H9 (cell line): ENCODE measurements around the gene TNKS1BP1. TPM values are rescaled to one million over a fixed set of nuclear protein-coding genes. Genes with fewer than 3 reads are reported as not detected.

ENCODE experiments used
- DNase-seq: peaks from one replicate; pipeline ENCODE4 v3.0.0-alpha.2; 2017
- H2AFZ ChIP-seq: one replicate; pipeline ENCODE4 v1.6.1; 2013; ENCODE audit warnings: mild to moderate bottlenecking, low read length, control low read depth, moderate library complexity
- H2AK5ac ChIP-seq: 2 replicates; pipeline ENCODE4 v1.6.1; 2013; ENCODE audit warnings: low read length, control low read depth, mixed read lengths; ENCODE audit not compliant: insufficient read length
- H2BK120ac ChIP-seq: one replicate; pipeline ENCODE4 v1.6.1; 2013; ENCODE audit warnings: low read depth, mild to moderate bottlenecking, low read length, control low read depth, inconsistent platforms; ENCODE audit not compliant: poor library complexity, severe bottlenecking
- H2BK12ac ChIP-seq: 2 replicates; pipeline ENCODE4 v1.6.1; 2013; ENCODE audit warnings: low read length, control low read depth, mixed read lengths, low read depth; ENCODE audit not compliant: insufficient read length
- H2BK15ac ChIP-seq: 2 replicates; pipeline ENCODE4 v1.6.1; 2013; ENCODE audit warnings: low read depth, low read length, control low read depth
- H2BK20ac ChIP-seq: one replicate; pipeline ENCODE4 v1.6.1; 2013; ENCODE audit warnings: low read depth, mild to moderate bottlenecking, low read length, control low read depth, inconsistent platforms; ENCODE audit not compliant: poor library complexity, severe bottlenecking
- H2BK5ac ChIP-seq: 2 replicates; pipeline ENCODE4 v1.6.1; 2013; ENCODE audit warnings: low read length, control low read depth, mixed read lengths; ENCODE audit not compliant: insufficient read length
- H3K14ac ChIP-seq: 2 replicates; pipeline ENCODE4 v1.6.1; 2013; ENCODE audit warnings: low read length, control low read depth; ENCODE audit not compliant: insufficient read depth
- H3K18ac ChIP-seq: 2 replicates; pipeline ENCODE4 v1.6.1; 2013; ENCODE audit warnings: low read depth, mild to moderate bottlenecking, mixed read lengths, low read length, control low read depth; ENCODE audit not compliant: insufficient read length
- H3K23ac ChIP-seq: 2 replicates; pipeline ENCODE4 v1.6.1; 2013; ENCODE audit warnings: low read length, control low read depth, mixed read lengths, low read depth; ENCODE audit not compliant: insufficient read length
- H3K23me2 ChIP-seq: 2 replicates; pipeline ENCODE4 v1.6.1; 2013; ENCODE audit warnings: low read depth, mild to moderate bottlenecking, mixed read lengths, low read length, control low read depth; ENCODE audit not compliant: insufficient read length, poor library complexity, severe bottlenecking
- H3K27ac ChIP-seq: 2 replicates; pipeline ENCODE4 v1.5.1; 2013; ENCODE audit warnings: low read length, control low read depth, mixed read lengths, low read depth; ENCODE audit not compliant: insufficient read length
- H3K27me3 ChIP-seq: 2 replicates; pipeline ENCODE4 v1.6.1; 2013; ENCODE audit warnings: low read length, control low read depth, inconsistent platforms; ENCODE audit not compliant: insufficient read depth
- H3K4ac ChIP-seq: 2 replicates; pipeline ENCODE4 v1.6.1; 2013; ENCODE audit warnings: low read depth, mild to moderate bottlenecking, control low read depth, inconsistent platforms, low read length, moderate library complexity
- H3K4me1 ChIP-seq: 2 replicates; pipeline ENCODE4 v1.6.1; 2013; ENCODE audit warnings: low read length, control low read depth, inconsistent platforms; ENCODE audit not compliant: insufficient read depth
- H3K4me2 ChIP-seq: 2 replicates; pipeline ENCODE4 v1.6.1; 2013; ENCODE audit warnings: low read length, control low read depth, mixed read lengths; ENCODE audit not compliant: insufficient read length, insufficient read depth
- H3K56ac ChIP-seq: 2 replicates; pipeline ENCODE4 v1.6.1; 2013; ENCODE audit warnings: low read depth, mild to moderate bottlenecking, mixed read lengths, low read length, control low read depth; ENCODE audit not compliant: insufficient read length
- H3K79me1 ChIP-seq: 2 replicates; pipeline ENCODE4 v1.6.1; 2013; ENCODE audit warnings: low read depth, mild to moderate bottlenecking, moderate library complexity, low read length, control low read depth, inconsistent platforms; ENCODE audit not compliant: insufficient read depth, poor library complexity, severe bottlenecking
- H3K79me2 ChIP-seq: 2 replicates; pipeline ENCODE4 v1.6.1; 2013; ENCODE audit warnings: low read length, control low read depth, inconsistent platforms; ENCODE audit not compliant: insufficient read depth
- H3K9ac ChIP-seq: 2 replicates; pipeline ENCODE4 v1.6.1; 2013; ENCODE audit warnings: low read length, control low read depth, mixed read lengths; ENCODE audit not compliant: insufficient read length; ENCODE audit errors: extremely low read depth
- H3K9me3 ChIP-seq: one replicate; pipeline ENCODE4 v1.6.1; 2013; ENCODE audit warnings: low read depth, low read length, inconsistent platforms; ENCODE audit not compliant: control insufficient read depth
- H3T11ph ChIP-seq: one replicate; pipeline ENCODE4 v1.6.1; 2013; ENCODE audit warnings: mild to moderate bottlenecking, low read length, control low read depth, inconsistent platforms
- H4K20me1 ChIP-seq: one replicate; pipeline ENCODE4 v1.6.1; 2013; ENCODE audit not compliant: control insufficient read depth, insufficient read length, insufficient read depth
- H4K5ac ChIP-seq: 2 replicates; pipeline ENCODE4 v1.6.1; 2013; ENCODE audit warnings: low read depth, mild to moderate bottlenecking, mixed read lengths, low read length, control low read depth; ENCODE audit not compliant: insufficient read length
- H4K8ac ChIP-seq: replicated peaks from 2 replicates; pipeline ENCODE4 v1.6.1; 2013; ENCODE audit warnings: low read length, control low read depth, mixed read lengths, low read depth; ENCODE audit not compliant: insufficient read length
- H4K91ac ChIP-seq: 2 replicates; pipeline ENCODE4 v1.6.1; 2013; ENCODE audit warnings: low read depth, mild to moderate bottlenecking, moderate library complexity, mixed read lengths, low read length, control low read depth; ENCODE audit not compliant: insufficient read length
- H3K27ac Mint-ChIP-seq, 3 experiments: 2 replicates in 2 of 3; 3 replicates in 1 of 3; pipeline ENCODE4 v1.8.0; 2020 to 2021; ENCODE audit warnings: mixed read lengths in 3 of 3, mild to moderate bottlenecking in 1 of 3, moderate library complexity in 1 of 3
- H3K27me3 Mint-ChIP-seq: 2 replicates; pipeline ENCODE4 v1.8.0; 2021; ENCODE audit warnings: low read depth, mild to moderate bottlenecking, moderate library complexity, mixed read lengths
- H3K36me3 Mint-ChIP-seq, 3 experiments: 2 replicates in 2 of 3; 3 replicates in 1 of 3; pipeline ENCODE4 v1.8.0; 2020 to 2021; ENCODE audit warnings: low read depth in 3 of 3, mixed read lengths in 3 of 3; ENCODE audit not compliant: insufficient read depth in 1 of 3
- H3K4me1 Mint-ChIP-seq, 2 experiments: 2 replicates each; pipeline ENCODE4 v1.8.0; 2020; ENCODE audit warnings: mixed read lengths in 2 of 2
- H3K4me3 Mint-ChIP-seq, 2 experiments: 2 replicates in 1 of 2; 3 replicates in 1 of 2; pipeline ENCODE4 v1.8.0; 2020 to 2021; ENCODE audit warnings: mild to moderate bottlenecking in 2 of 2, mixed read lengths in 2 of 2, moderate library complexity in 1 of 2
- H3K9me3 Mint-ChIP-seq, 2 experiments: 2 replicates in 1 of 2; 3 replicates in 1 of 2; pipeline ENCODE4 v1.8.0; 2020; ENCODE audit warnings: mild to moderate bottlenecking in 2 of 2, mixed read lengths in 2 of 2, moderate library complexity in 1 of 2
- CTCF ChIP-seq: fragments of 200-600 bp; sonication (generic); conservative IDR thresholded peaks from 3 replicates; pipeline ENCODE4 v1.8.0; 2021; ENCODE audit warnings: antibody characterized with exemption, mild to moderate bottlenecking
- WGBS: extraction: QIAGEN DNeasy Blood & Tissue Kit; methylation state at CpG from one replicate; pipeline ENCODE4 v1.1.7; 2013; ENCODE audit warnings: missing lambda C conversion rate, low lambda C conversion rate, mixed read lengths; ENCODE audit not compliant: insufficient read length; ENCODE audit errors: extremely low coverage; 5-methylcytosine and 5-hydroxymethylcytosine counted together
- total RNA-seq: library from RNA; stranded (reverse); gene quantifications from 2 replicates; pipeline ENCODE4 v1.2.1, GENCODE V29; 2021

The TNKS1BP1 gene
- total RNA-seq, 1 experiment from 2014 or later = 130 TPM

- Mint-ChIP-seq H3K4me1 (peaks cover 20 to 24% of the 10 kb centered on the region in 2 experiments), H3K4me3 (peak overlapping the region in 1 of 2 experiments; percentile 13; a peak in 1 of 5 replicates), H3K27me3 (no peaks in the 10 kb centered on the region), H3K9me3 (no peaks in the 10 kb centered on the region), H3K36me3 (peaks cover 23 to 31% (median 30%) of the 10 kb centered on the region in 3 experiments), H3K27ac (peak overlapping the region in 2 of 3 experiments; percentile 56 to 76; a peak in 3 of 7 replicates)
- Histone ChIP-seq H3K9ac (no peak overlapping the region), H3K4me2 (no peak overlapping the region), H3K23me2 (peaks cover 6% of the 10 kb centered on the region), H2BK5ac (no peak overlapping the region), H2BK20ac (no peak overlapping the region), H4K8ac (no peak overlapping the region), H3K79me1 (no peaks in the 10 kb centered on the region), H3K56ac (no peak overlapping the region), H2BK15ac (no peak overlapping the region), H3T11ph (no peak overlapping the region), H3K23ac (no peak overlapping the region), H2AFZ (no peak overlapping the region), H2BK120ac (no peak overlapping the region), H3K27me3 (no peaks in the 10 kb centered on the region), H3K79me2 (peaks cover 2% of the 10 kb centered on the region; the same call in 1 of the 2 replicates), H3K4me1 (peaks cover 21% of the 10 kb centered on the region), H2AK5ac (no peak overlapping the region), H2BK12ac (no peak overlapping the region), H3K27ac (no peak overlapping the region), H4K91ac (no peak overlapping the region), H3K9me3 (no peaks in the 10 kb centered on the region), H4K20me1 (no peaks in the 10 kb centered on the region), H3K4ac (no peak overlapping the region), H4K5ac (no peak overlapping the region), H3K18ac (no peak overlapping the region), H3K14ac (no peak overlapping the region)
- no peak for TF ChIP-seq CTCF
- no peak for DNase-seq
- WGBS = no CpG with 5 or more reads among the region's 15 CpGs
These were observed 10.4 kb downstream of the TNKS1BP1 start for GRCh38 chr11:57314221-57314973.
